Testis (tissue), 3 donors: ENCODE results near the gene FOXN3. TPM values are rescaled to one million over a fixed set of nuclear protein-coding genes. Genes with fewer than 3 reads are reported as not detected.

Experiments used
- DNase-seq: peaks from one replicate; pipeline ENCODE4 v3.0.0-alpha.2; 2019
- H3K27ac ChIP-seq, 2 donors: fragments of 200-600 bp; sonication (generic); one replicate each; pipeline ENCODE4 v1.5.1; 2019
- H3K27me3 ChIP-seq: fragments of 200-600 bp; sonication (generic); one replicate; pipeline ENCODE4 v1.5.1; 2019
- H3K36me3 ChIP-seq: fragments of 200-600 bp; sonication (generic); one replicate; pipeline ENCODE4 v1.5.1; 2017; ENCODE audit warnings: low read depth; ENCODE audit errors: missing control alignments
- H3K4me1 ChIP-seq: fragments of 200-600 bp; sonication (generic); one replicate; pipeline ENCODE4 v1.5.1; 2019
- H3K4me3 ChIP-seq, 2 donors: fragments of 200-600 bp; sonication (generic); one replicate each; pipeline ENCODE4 v1.5.1; 2017 to 2019
- H3K9me3 ChIP-seq: fragments of 200-600 bp; sonication (generic); one replicate; pipeline ENCODE4 v1.5.1; 2017
- CTCF ChIP-seq, 3 experiments: fragments of 450-650 bp in 2 of 3; fragments of 200-600 bp in 1 of 3; sonication (generic) in 1 of 3; IDR thresholded peaks; one replicate each; pipeline ENCODE4 v1.5.1; 2016 to 2019; ENCODE audit warnings: antibody characterized with exemption in 3 of 3, mild to moderate bottlenecking in 2 of 3, moderate library complexity in 1 of 3
- POLR2A ChIP-seq: fragments of 450-650 bp; IDR thresholded peaks from one replicate; pipeline ENCODE4 v1.6.1; 2017; ENCODE audit warnings: antibody characterized with exemption, mild to moderate bottlenecking, moderate library complexity
- WGBS, 2 donors: methylation state at CpG; one replicate each; pipeline ENCODE4 v1.1.5; 2018; 5-methylcytosine and 5-hydroxymethylcytosine counted together
- intact Hi-C: fragments of 100-400 bp; cut with DNase I; formaldehyde crosslinking; loops from one replicate; pipeline ENCODE4 v1.15.1; 2023; ENCODE audit warnings: low total_unique reads
- polyA plus RNA-seq: library from polyadenylated mRNA; stranded (reverse); fragments of 350-450 nt; fragmentation: Illumina TruSeq; extraction: RNeasy Lipid Tissue Mini Kit (QIAGEN cat#74804); gene quantifications from one replicate; pipeline ENCODE4 v1.2.3, GENCODE V29; 2014; ENCODE audit warnings: low read depth, low replicate concordance; ENCODE audit not compliant: insufficient read depth
- total RNA-seq, 2 donors: library from RNA; depleted of rRNA; stranded (reverse); fragments of >200 nt; gene quantifications; one replicate each; pipeline ENCODE4 v1.2.3, GENCODE V29; 2016

The FOXN3 gene
- total and polyA plus RNA-seq, 3 donors from 2014 or later, result 40.7 to 103 (median 100) TPM

- TF ChIP-seq CTCF (IDR thresholded peaks at IDR 0.05) (no peak), POLR2A (no peak)
- no peak for DNase-seq
- WGBS, 2 donors, result 42 to 54% methylated on average over 5 of the region's 5 CpGs
- Histone ChIP-seq H3K4me1 (peaks cover 14% of the 10 kb centered on the region), H3K4me3 (no peak overlapping the region), H3K27ac (no peak overlapping the region), H3K36me3 (no peaks in the 10 kb centered on the region), H3K9me3 (no peaks in the 10 kb centered on the region), H3K27me3 (no peaks in the 10 kb centered on the region)
- intact Hi-C loops, result no loop called here
These were observed 41.8 kb upstream of the FOXN3 start for GRCh38 chr14:89458713-89459420.

DNA sequence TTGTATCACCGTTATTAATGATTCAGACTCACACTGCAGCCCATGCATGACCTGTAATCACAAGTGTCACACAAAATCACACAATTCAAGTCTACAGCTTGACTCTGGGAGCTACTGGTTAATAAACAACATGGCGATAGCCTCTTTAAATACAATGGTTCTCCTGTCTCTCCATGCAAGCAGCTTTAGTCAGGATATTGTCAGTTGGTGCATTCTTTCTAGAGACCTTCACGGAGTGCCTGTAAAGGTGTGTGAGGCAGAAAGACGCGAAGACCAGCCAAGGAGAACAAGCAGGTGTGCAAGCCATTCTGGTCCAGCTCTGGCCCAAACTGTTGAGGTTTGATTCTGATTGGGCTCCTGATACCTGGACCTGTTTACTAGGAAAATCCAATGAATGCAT is 40.0 kb upstream of the FOXN3 start:
- intact Hi-C loops, result no loop called here
- peaks cover 14% of the 10 kb centered on the region for H3K4me1 ChIP-seq
- H3K27me3 ChIP-seq, result no peaks in the 10 kb centered on the region
- DNase-seq, result no peak
- no peak for TF ChIP-seq POLR2A
- no peak overlapping the region for H3K27ac ChIP-seq
- no peaks in the 10 kb centered on the region for H3K36me3 ChIP-seq
- 97% methylated on average over 5 of the region's 5 CpGs for WGBS, 2 donors
- no peaks in the 10 kb centered on the region for H3K9me3 ChIP-seq
- H3K4me3 ChIP-seq, result no peak overlapping the region

- TF ChIP-seq POLR2A, result no peak
- no peak for TF ChIP-seq CTCF (IDR thresholded peaks at IDR 0.05)
- Histone ChIP-seq H3K4me1 (peaks cover 14% of the 10 kb centered on the region), H3K27me3 (no peaks in the 10 kb centered on the region), H3K36me3 (no peaks in the 10 kb centered on the region), H3K27ac (no peak overlapping the region), H3K9me3 (no peaks in the 10 kb centered on the region), H3K4me3 (no peak overlapping the region)
- intact Hi-C loops, result no loop called here
- 58 to 68% methylated on average over 9 of the region's 9 CpGs for WGBS, 2 donors
- DNase-seq, result peak; percentile 65
These were observed 38.4 kb upstream of the FOXN3 start for GRCh38 chr14:89455412-89455811.

- DNase-seq, result no peak
- TF ChIP-seq CTCF (IDR thresholded peaks at IDR 0.05) (no peak), POLR2A (no peak)
- no peak overlapping the region for H3K27ac ChIP-seq
- H3K9me3 ChIP-seq, result no peaks in the 10 kb centered on the region
- 64 to 76% methylated on average over 10 of the region's 10 CpGs for WGBS, 2 donors
- intact Hi-C loops, result no loop called here
- H3K36me3 ChIP-seq, result no peaks in the 10 kb centered on the region
- H3K27me3 ChIP-seq, result no peaks in the 10 kb centered on the region
- H3K4me3 ChIP-seq, result no peak overlapping the region
- peaks cover 13% of the 10 kb centered on the region for H3K4me1 ChIP-seq
These were observed 38.0 kb upstream of the FOXN3 start for GRCh38 chr14:89454996-89455395.

- H3K27me3 ChIP-seq, result no peaks in the 10 kb centered on the region
- intact Hi-C loops, result no loop called here
- H3K27ac ChIP-seq, result no peak overlapping the region
- no peak for DNase-seq
- 95 to 97% methylated on average over 9 of the region's 9 CpGs for WGBS, 2 donors
- H3K4me1 ChIP-seq, result peaks cover 3% of the 10 kb centered on the region
- no peak overlapping the region for H3K4me3 ChIP-seq
- no peaks in the 10 kb centered on the region for H3K36me3 ChIP-seq
- TF ChIP-seq CTCF (IDR thresholded peaks at IDR 0.05) (no peak), POLR2A (no peak)
- H3K9me3 ChIP-seq, result no peaks in the 10 kb centered on the region
These were observed 35.2 kb upstream of the FOXN3 start for GRCh38 chr14:89452281-89452680.
